Endodermal cell (in vitro differentiated cells): ENCODE measurements around the gene ABHD16A. TPM values are rescaled to one million over a fixed set of nuclear protein-coding genes. Genes with fewer than 3 reads are reported as not detected.

Experiments used
- DNase-seq: peaks from one replicate; pipeline ENCODE4 v3.0.0-alpha.2; 2017
- H3K27ac ChIP-seq: 2 replicates; pipeline ENCODE4 v1.5.1; 2013; ENCODE audit warnings: mild to moderate bottlenecking, low read depth, low read length, moderate library complexity
- H3K27me3 ChIP-seq: 2 replicates; pipeline ENCODE4 v1.6.1; 2013; ENCODE audit warnings: mild to moderate bottlenecking, low read length, moderate library complexity; ENCODE audit not compliant: insufficient read depth, control insufficient read depth, poor library complexity, severe bottlenecking
- H3K36me3 ChIP-seq: 2 replicates; pipeline ENCODE4 v1.7.0; 2013; ENCODE audit warnings: mild to moderate bottlenecking, low read length, moderate library complexity; ENCODE audit not compliant: control insufficient read depth, insufficient read depth
- H3K4me1 ChIP-seq: one replicate; pipeline ENCODE4 v1.7.0; 2013; ENCODE audit warnings: low read length; ENCODE audit not compliant: control insufficient read depth, insufficient read depth
- H3K4me3 ChIP-seq: 2 replicates; pipeline ENCODE4 v1.5.1; 2013; ENCODE audit warnings: mild to moderate bottlenecking, low read length, moderate library complexity
- H3K9ac ChIP-seq: 2 replicates; pipeline ENCODE4 v1.6.1; 2013; ENCODE audit warnings: mild to moderate bottlenecking, low read length, moderate library complexity; ENCODE audit not compliant: poor library complexity, severe bottlenecking; ENCODE audit errors: extremely low read depth
- H3K9me3 ChIP-seq: 2 replicates; pipeline ENCODE4 v1.6.1; 2013; ENCODE audit warnings: mild to moderate bottlenecking, low read length, moderate library complexity; ENCODE audit not compliant: control insufficient read depth
- H3K27ac Mint-ChIP-seq: 2 replicates; pipeline ENCODE4 v1.8.0; 2020; ENCODE audit warnings: mixed read lengths
- H3K27me3 Mint-ChIP-seq: 2 replicates; pipeline ENCODE4 v1.8.0; 2021; ENCODE audit warnings: mild to moderate bottlenecking, mixed read lengths; ENCODE audit not compliant: insufficient read depth
- H3K36me3 Mint-ChIP-seq: 2 replicates; pipeline ENCODE4 v1.8.0; 2020; ENCODE audit warnings: low read depth, mixed read lengths
- H3K4me1 Mint-ChIP-seq: 2 replicates; pipeline ENCODE4 v1.8.0; 2020; ENCODE audit warnings: mixed read lengths
- H3K4me3 Mint-ChIP-seq: 2 replicates; pipeline ENCODE4 v1.8.0; 2020; ENCODE audit warnings: mild to moderate bottlenecking, moderate library complexity, mixed read lengths
- H3K9me3 Mint-ChIP-seq: 2 replicates; pipeline ENCODE4 v1.8.0; 2020; ENCODE audit warnings: mild to moderate bottlenecking, mixed read lengths
- WGBS, 2 experiments: methylation state at CpG; one replicate each; pipeline versions ENCODE4 v1.1.5 to v1.1.7; 2013; ENCODE audit warnings: missing lambda C conversion rate in 2 of 2, mixed read lengths in 1 of 2; ENCODE audit not compliant: insufficient coverage in 1 of 2, insufficient read length in 1 of 2; 5-methylcytosine and 5-hydroxymethylcytosine counted together
- total RNA-seq, 2 donors: library from RNA; stranded (reverse); fragmentation: NEBNext Ultra II Directional in 1 of 2; extraction: Animal tissue kit (Norgen Biotek cat#: 25700) in 1 of 2; gene quantifications; 2 replicates in 1 of 2; 3 replicates in 1 of 2; pipeline ENCODE4 v1.2.1, GENCODE V29; 2021
- TF ChIP-seq, protein P1 (sequence below): fragments of 200-600 bp; sonication (generic); conservative IDR thresholded peaks from 2 replicates; pipeline ENCODE4 v1.5.0; 2021; ENCODE audit warnings: antibody characterized with exemption, mild to moderate bottlenecking

ABHD16A gene
- total RNA-seq, 2 donors from 2014 or later, result 38.3 to 59.5 TPM

DNA sequence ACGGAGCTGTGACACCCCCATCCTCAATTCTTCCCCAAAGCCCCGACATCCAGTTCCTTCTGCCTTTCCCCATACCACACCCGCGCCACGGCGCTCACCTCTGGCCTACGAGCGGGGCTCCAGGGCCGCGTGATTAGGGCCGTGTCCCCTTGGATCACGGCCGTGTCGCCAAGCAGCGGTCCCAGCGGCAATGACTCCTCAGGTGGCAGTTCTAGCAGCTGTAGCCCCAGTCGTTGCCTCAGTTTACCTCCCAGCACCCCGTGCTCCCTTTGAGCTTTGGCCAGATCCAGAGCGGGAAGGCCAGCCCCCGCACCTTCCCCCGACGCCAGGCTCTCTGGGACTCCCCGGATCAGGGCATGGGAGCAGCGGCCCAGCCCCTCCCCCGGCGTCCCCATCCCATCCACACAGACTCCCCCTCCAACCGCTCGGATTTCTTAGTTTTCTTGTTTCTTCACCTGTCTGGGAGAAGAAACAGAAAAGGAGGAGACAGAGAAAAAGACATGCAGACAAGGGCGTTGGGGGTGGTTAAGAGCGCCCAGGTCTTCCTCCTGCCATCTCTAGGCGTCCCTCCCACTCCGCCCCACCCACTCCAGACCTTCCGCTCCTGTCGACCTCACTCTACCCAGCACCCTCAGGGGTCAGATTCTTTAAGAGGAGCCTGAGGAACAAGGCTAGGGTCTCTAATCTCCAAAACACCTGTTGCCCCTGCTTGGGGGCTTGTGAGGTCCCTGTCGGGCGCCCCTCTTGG is 25.8 kb upstream of the ABHD16A start, which contains the start of gene DDAH2:
Gene DDAH2, minus strand, starts transcription at position 533 of the 748 bp plus-strand sequence. Its CDS starts 138 bp downstream, at position 395.
- TF ChIP-seq, protein P1, sequence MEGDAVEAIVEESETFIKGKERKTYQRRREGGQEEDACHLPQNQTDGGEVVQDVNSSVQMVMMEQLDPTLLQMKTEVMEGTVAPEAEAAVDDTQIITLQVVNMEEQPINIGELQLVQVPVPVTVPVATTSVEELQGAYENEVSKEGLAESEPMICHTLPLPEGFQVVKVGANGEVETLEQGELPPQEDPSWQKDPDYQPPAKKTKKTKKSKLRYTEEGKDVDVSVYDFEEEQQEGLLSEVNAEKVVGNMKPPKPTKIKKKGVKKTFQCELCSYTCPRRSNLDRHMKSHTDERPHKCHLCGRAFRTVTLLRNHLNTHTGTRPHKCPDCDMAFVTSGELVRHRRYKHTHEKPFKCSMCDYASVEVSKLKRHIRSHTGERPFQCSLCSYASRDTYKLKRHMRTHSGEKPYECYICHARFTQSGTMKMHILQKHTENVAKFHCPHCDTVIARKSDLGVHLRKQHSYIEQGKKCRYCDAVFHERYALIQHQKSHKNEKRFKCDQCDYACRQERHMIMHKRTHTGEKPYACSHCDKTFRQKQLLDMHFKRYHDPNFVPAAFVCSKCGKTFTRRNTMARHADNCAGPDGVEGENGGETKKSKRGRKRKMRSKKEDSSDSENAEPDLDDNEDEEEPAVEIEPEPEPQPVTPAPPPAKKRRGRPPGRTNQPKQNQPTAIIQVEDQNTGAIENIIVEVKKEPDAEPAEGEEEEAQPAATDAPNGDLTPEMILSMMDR, result peak; percentile 78
- H3K36me3 Mint-ChIP-seq, result peaks cover 62% of the 10 kb centered on the region

DNA sequence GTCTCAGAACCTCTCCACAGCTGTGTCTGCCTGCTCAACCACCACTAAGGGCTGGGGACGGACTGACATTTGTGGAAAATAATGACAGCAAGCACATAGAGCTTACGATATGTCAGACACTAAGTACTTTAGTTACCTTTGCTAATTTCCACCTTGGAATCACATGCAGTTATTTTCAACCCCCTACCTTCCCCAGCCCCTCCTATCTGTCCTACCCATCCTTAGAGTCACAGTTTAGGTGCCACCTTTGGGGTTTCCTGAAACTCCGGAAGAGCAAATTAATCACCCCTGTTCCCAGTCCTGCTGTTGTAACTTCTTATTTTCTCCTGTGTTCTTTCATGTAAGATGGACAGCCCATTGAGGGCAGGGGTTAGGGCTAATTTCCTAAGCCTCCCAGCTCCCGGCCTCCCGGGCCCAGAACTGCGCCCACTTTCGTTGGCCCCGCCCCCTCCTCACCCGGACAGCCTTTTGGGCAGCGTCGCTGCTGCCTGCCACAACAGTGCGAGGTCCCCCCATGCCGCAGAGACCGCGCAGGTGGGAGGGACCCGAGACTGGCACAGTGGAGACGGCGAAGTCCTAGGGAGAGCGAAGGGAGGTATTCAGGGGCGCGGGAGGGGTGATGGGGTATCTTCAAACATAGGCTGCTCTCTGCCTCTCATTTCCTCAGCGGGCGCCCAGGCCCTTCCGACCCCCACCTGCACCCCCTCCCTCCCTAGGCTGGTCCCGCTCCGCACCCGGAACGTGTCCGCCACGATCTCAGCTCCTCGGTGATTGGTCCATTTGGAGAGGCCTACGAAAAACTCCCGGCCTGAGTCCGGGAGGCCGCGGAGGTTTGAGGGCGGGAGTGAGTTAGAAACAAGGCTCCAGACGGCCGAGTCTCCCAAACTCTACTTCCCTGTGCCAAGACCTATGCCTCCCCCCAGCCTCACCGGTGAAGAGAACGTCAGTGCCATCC is 24.9 kb upstream of the ABHD16A start:
- Histone ChIP-seq H3K27me3 (no peaks in the 10 kb centered on the region), H3K36me3 (peaks cover 60% of the 10 kb centered on the region), H3K9ac (no peak overlapping the region), H3K27ac (no peak overlapping the region), H3K4me3 (peak overlapping the region; percentile 88), H3K4me1 (no peaks in the 10 kb centered on the region), H3K9me3 (no peaks in the 10 kb centered on the region)
- Mint-ChIP-seq H3K27me3 (no peaks in the 10 kb centered on the region), H3K4me1 (peaks cover 8% of the 10 kb centered on the region), H3K4me3 (peak overlapping the region; percentile 92), H3K27ac (peak overlapping the region; percentile 30), H3K9me3 (no peaks in the 10 kb centered on the region), H3K36me3 (peaks cover 52% of the 10 kb centered on the region)
- TF ChIP-seq, protein P1, result no peak
- no peak for DNase-seq
- WGBS, 2 experiments, result 95 to 96% methylated on average over 32 to 41 of the region's 41 CpGs

More for the DNA sequence above, 25.8 kb upstream of the ABHD16A start, which contains the start of gene DDAH2:
- Histone ChIP-seq H3K36me3 (peaks cover 69% of the 10 kb centered on the region), H3K9me3 (no peaks in the 10 kb centered on the region), H3K27ac (peak within 1 kb of the TSS; percentile 97), H3K4me3 (peak within 1 kb of the TSS; percentile 88), H3K4me1 (peaks cover 3% of the 10 kb centered on the region), H3K9ac (peak within 1 kb of the TSS; percentile 84), H3K27me3 (no peaks in the 10 kb centered on the region)
- H3K9me3 Mint-ChIP-seq, result no peaks in the 10 kb centered on the region
- H3K27ac Mint-ChIP-seq, result peak within 1 kb of the TSS; percentile 97
- DNase-seq, result no peak
- H3K4me3 Mint-ChIP-seq, result peak within 1 kb of the TSS; percentile 92
- WGBS, 2 experiments, result 49 to 68% methylated on average over 13 to 36 of the region's 36 CpGs
- H3K27me3 Mint-ChIP-seq, result no peaks in the 10 kb centered on the region
- H3K4me1 Mint-ChIP-seq, result peaks cover 13% of the 10 kb centered on the region

DNA sequence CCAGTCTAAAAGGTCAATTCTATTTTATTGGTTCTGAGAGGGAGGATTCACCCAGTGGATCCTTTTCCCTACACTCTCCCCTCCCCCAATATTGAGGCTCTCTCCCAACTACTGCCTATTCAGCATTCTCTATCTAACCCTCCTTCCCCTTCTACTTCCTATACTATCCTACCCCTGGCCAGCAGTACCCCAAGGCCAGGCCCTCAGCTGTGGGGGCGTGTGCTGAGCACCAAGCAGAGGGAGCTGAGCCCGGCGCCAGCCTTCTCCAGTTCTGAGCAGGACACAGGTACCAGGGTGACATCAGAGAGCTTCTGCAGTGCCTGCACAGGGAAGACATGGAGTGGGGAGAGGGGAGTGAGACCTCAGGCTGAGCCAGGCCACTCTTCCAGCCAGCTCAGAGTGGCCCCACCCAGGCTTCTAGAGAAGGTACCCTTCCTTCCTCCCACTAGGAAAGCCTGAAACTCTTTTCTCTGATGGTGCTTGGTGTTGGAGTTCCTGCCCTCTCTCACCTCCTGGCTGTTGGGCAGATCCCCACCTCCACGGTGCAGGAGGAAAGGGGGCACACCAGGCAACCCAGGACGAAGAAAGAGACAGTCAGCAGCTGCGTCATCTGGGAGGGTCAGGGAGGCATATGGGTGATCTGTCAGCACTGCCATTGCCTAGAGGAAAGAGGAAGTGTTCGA is 24.1 kb upstream of the ABHD16A start:
- no peaks in the 10 kb centered on the region for H3K9me3 ChIP-seq
- no peak overlapping the region for H3K4me3 ChIP-seq
- Mint-ChIP-seq H3K9me3 (no peaks in the 10 kb centered on the region), H3K36me3 (peaks cover 47% of the 10 kb centered on the region), H3K27me3 (no peaks in the 10 kb centered on the region), H3K27ac (no peak overlapping the region), H3K4me1 (peaks cover 8% of the 10 kb centered on the region), H3K4me3 (peak overlapping the region; percentile 37)
- WGBS, 2 experiments, result 93 to 95% methylated on average over 6 to 7 of the region's 7 CpGs
- no peaks in the 10 kb centered on the region for H3K4me1 ChIP-seq
- peaks cover 53% of the 10 kb centered on the region for H3K36me3 ChIP-seq
- DNase-seq, result no peak
- H3K27ac ChIP-seq, result no peak overlapping the region
- no peaks in the 10 kb centered on the region for H3K27me3 ChIP-seq
- TF ChIP-seq, protein P1, result no peak
- H3K9ac ChIP-seq, result no peak overlapping the region
